Measurements from ENCODE around the gene ZRANB3.

GRCh38 chr2:135142323-135142722, 388.7 kb downstream of the ZRANB3 start:
- no peak for TF ChIP-seq CTCF (IDR thresholded peaks at IDR 0.05 in 2 of 3, conservative IDR thresholded peaks at IDR 0.05 in 1 of 3; ENCODE audit: control insufficient read depth in 2 of 3, extremely low read depth in 1 of 3, insufficient read depth in 1 of 3, low read depth in 3 of 3, low read length in 3 of 3)
- TF ChIP-seq SP1 (IDR thresholded peaks at IDR 0.05; ENCODE audit: low read depth, low read length), result no peak
- TF ChIP-seq, protein P1, sequence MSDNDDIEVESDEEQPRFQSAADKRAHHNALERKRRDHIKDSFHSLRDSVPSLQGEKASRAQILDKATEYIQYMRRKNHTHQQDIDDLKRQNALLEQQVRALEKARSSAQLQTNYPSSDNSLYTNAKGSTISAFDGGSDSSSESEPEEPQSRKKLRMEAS (IDR thresholded peaks at IDR 0.05; ENCODE audit: low read depth, low read length), result no peak
- no peak for TF ChIP-seq SIX5 (IDR thresholded peaks at IDR 0.05; ENCODE audit: low read depth, low read length, severe bottlenecking)
- TF ChIP-seq TAF1 (IDR thresholded peaks at IDR 0.05; ENCODE audit: borderline replicate concordance, low read depth, low read length), result no peak
- TF ChIP-seq CREM (IDR thresholded peaks at IDR 0.05; ENCODE audit: low read depth), result no peak
- no peak for TF ChIP-seq E2F4 (IDR thresholded peaks at IDR 0.05; ENCODE audit: low read depth, low read length)
- no peak for TF ChIP-seq ETV6 (conservative IDR thresholded peaks at IDR 0.05 in 1 of 2, IDR thresholded peaks at IDR 0.05 in 1 of 2; ENCODE audit: borderline replicate concordance in 1 of 2, low read depth in 1 of 2)
- TF ChIP-seq, protein P2, sequence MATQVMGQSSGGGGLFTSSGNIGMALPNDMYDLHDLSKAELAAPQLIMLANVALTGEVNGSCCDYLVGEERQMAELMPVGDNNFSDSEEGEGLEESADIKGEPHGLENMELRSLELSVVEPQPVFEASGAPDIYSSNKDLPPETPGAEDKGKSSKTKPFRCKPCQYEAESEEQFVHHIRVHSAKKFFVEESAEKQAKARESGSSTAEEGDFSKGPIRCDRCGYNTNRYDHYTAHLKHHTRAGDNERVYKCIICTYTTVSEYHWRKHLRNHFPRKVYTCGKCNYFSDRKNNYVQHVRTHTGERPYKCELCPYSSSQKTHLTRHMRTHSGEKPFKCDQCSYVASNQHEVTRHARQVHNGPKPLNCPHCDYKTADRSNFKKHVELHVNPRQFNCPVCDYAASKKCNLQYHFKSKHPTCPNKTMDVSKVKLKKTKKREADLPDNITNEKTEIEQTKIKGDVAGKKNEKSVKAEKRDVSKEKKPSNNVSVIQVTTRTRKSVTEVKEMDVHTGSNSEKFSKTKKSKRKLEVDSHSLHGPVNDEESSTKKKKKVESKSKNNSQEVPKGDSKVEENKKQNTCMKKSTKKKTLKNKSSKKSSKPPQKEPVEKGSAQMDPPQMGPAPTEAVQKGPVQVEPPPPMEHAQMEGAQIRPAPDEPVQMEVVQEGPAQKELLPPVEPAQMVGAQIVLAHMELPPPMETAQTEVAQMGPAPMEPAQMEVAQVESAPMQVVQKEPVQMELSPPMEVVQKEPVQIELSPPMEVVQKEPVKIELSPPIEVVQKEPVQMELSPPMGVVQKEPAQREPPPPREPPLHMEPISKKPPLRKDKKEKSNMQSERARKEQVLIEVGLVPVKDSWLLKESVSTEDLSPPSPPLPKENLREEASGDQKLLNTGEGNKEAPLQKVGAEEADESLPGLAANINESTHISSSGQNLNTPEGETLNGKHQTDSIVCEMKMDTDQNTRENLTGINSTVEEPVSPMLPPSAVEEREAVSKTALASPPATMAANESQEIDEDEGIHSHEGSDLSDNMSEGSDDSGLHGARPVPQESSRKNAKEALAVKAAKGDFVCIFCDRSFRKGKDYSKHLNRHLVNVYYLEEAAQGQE (IDR thresholded peaks at IDR 0.05; ENCODE audit: low read depth, low read length), result no peak
- TF ChIP-seq, protein P3, sequence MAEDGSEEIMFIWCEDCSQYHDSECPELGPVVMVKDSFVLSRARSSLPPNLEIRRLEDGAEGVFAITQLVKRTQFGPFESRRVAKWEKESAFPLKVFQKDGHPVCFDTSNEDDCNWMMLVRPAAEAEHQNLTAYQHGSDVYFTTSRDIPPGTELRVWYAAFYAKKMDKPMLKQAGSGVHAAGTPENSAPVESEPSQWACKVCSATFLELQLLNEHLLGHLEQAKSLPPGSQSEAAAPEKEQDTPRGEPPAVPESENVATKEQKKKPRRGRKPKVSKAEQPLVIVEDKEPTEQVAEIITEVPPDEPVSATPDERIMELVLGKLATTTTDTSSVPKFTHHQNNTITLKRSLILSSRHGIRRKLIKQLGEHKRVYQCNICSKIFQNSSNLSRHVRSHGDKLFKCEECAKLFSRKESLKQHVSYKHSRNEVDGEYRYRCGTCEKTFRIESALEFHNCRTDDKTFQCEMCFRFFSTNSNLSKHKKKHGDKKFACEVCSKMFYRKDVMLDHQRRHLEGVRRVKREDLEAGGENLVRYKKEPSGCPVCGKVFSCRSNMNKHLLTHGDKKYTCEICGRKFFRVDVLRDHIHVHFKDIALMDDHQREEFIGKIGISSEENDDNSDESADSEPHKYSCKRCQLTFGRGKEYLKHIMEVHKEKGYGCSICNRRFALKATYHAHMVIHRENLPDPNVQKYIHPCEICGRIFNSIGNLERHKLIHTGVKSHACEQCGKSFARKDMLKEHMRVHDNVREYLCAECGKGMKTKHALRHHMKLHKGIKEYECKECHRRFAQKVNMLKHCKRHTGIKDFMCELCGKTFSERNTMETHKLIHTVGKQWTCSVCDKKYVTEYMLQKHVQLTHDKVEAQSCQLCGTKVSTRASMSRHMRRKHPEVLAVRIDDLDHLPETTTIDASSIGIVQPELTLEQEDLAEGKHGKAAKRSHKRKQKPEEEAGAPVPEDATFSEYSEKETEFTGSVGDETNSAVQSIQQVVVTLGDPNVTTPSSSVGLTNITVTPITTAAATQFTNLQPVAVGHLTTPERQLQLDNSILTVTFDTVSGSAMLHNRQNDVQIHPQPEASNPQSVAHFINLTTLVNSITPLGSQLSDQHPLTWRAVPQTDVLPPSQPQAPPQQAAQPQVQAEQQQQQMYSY (CRISPR knock-in tag; IDR thresholded peaks at IDR 0.05), result no peak

All from GM12878 (cell line).